Gastroesophageal sphincter (tissue), 3 donors: ENCODE measurements around the gene MMEL1.

Source experiments
- EP300 ChIP-seq: sonication (generic); formaldehyde crosslinking; IDR thresholded peaks from one replicate; pipeline ENCODE4 v1.6.1; 2017; ENCODE audit warnings: antibody characterized with exemption, mild to moderate bottlenecking
- TF ChIP-seq, protein P1 (sequence below), 4 experiments: fragments of 200-600 bp in 2 of 4; fragments of 450-650 bp in 2 of 4; sonication (generic) in 1 of 4; IDR thresholded peaks; one replicate each; pipeline ENCODE4 v1.5.1; 2017 to 2019; ENCODE audit warnings: antibody characterized with exemption in 4 of 4, mild to moderate bottlenecking in 2 of 4, moderate library complexity in 2 of 4

DNA sequence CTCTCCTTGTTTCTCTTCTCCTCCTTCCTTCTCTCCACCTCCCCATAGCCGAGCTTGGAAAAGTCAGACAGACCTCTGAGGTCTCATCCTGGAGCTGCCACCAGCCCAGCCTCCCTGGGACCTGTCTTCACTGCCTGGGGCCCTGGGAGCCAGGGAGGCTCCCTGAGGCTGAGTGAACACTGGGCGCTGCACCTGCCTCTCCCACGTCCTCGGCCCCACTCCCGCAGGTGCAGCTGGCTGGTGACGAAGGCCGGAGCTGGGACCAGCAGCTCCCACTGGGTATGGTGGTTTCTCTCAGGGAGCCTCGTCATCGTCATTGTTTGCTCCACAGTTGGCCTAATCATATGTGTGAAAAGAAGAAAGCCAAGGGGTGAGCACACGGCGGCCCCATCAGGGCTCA, 71.4 kb downstream of the MMEL1 start:
- TF ChIP-seq EP300: no peak
- TF ChIP-seq, protein P1, sequence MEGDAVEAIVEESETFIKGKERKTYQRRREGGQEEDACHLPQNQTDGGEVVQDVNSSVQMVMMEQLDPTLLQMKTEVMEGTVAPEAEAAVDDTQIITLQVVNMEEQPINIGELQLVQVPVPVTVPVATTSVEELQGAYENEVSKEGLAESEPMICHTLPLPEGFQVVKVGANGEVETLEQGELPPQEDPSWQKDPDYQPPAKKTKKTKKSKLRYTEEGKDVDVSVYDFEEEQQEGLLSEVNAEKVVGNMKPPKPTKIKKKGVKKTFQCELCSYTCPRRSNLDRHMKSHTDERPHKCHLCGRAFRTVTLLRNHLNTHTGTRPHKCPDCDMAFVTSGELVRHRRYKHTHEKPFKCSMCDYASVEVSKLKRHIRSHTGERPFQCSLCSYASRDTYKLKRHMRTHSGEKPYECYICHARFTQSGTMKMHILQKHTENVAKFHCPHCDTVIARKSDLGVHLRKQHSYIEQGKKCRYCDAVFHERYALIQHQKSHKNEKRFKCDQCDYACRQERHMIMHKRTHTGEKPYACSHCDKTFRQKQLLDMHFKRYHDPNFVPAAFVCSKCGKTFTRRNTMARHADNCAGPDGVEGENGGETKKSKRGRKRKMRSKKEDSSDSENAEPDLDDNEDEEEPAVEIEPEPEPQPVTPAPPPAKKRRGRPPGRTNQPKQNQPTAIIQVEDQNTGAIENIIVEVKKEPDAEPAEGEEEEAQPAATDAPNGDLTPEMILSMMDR (IDR thresholded peaks at IDR 0.05): no peak
